RWPE2 (cell line): Measurements from ENCODE around the gene HMGN4.

Experiments used
- ATAC-seq: fragments of 200-7000 bp; cut with Tn5 transposase; 3 replicates; pipeline ENCODE4 v1.9.1; 2021; ENCODE audit warnings: low read depth
- DNase-seq: peaks from one replicate; pipeline ENCODE4 v3.0.0-alpha.2; 2020; ENCODE audit warnings: low spot score
- H3K27ac ChIP-seq: fragments of 450-650 bp; 2 replicates; pipeline ENCODE4 v1.5.1; 2017; ENCODE audit warnings: mild to moderate bottlenecking; ENCODE audit not compliant: poor library complexity, severe bottlenecking
- H3K27me3 ChIP-seq: fragments of 250-450 bp; sonication (Bioruptor Pico); 2 replicates; pipeline ENCODE4 v1.5.1; 2021; ENCODE audit warnings: mild to moderate bottlenecking, moderate library complexity; ENCODE audit not compliant: insufficient read depth, poor library complexity, severe bottlenecking
- H3K36me3 ChIP-seq: fragments of 250-450 bp; sonication (Bioruptor Pico); 2 replicates; pipeline ENCODE4 v1.5.1; 2020; ENCODE audit warnings: low read depth, mild to moderate bottlenecking, moderate library complexity
- H3K4me1 ChIP-seq: fragments of 250-450 bp; sonication (Bioruptor Pico); 2 replicates; pipeline ENCODE4 v1.5.1; 2021; ENCODE audit warnings: mild to moderate bottlenecking, moderate library complexity; ENCODE audit not compliant: insufficient read depth, poor library complexity, severe bottlenecking
- H3K4me3 ChIP-seq: fragments of 250-450 bp; sonication (Bioruptor Pico); 2 replicates; pipeline ENCODE4 v1.5.1; 2021; ENCODE audit warnings: mild to moderate bottlenecking, moderate library complexity; ENCODE audit not compliant: severe bottlenecking
- H3K9me3 ChIP-seq: fragments of 250-450 bp; sonication (Bioruptor Pico); 2 replicates; pipeline ENCODE4 v1.5.1; 2021; ENCODE audit warnings: mild to moderate bottlenecking, moderate library complexity; ENCODE audit not compliant: severe bottlenecking
- TF ChIP-seq, protein P1 (sequence below): fragments of 450-650 bp; IDR thresholded peaks from one replicate; pipeline ENCODE4 v1.5.1; 2017; ENCODE audit warnings: mild to moderate bottlenecking, moderate library complexity; ENCODE audit not compliant: poor library complexity, severe bottlenecking

The HMGN4 gene

DNA sequence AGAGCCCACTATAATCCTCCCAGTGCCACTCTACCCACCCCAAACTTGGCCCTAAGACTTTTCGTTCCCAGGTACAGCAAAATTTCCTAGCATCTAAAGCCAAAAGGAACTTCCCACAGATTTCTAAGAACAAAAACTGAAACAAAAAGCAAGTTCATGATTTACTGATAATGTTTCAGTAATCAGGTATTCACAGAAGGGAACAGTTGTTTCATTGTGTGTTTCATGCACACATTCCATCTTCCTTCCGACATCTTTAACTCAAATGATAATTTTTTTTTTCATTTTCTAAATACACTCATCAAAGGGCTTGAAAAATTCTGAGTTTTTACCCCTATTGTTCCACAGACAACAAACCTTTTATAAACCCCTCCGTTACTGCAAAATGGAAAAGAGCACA lies 44.0 kb upstream of the HMGN4 start:
- Histone ChIP-seq H3K4me3 (no peak overlapping the region), H3K27ac (no peak overlapping the region), H3K9me3 (no peaks in the 10 kb centered on the region), H3K27me3 (no peaks in the 10 kb centered on the region), H3K4me1 (no peaks in the 10 kb centered on the region), H3K36me3 (no peaks in the 10 kb centered on the region)
- DNase-seq (no peak), ATAC-seq (no peak)
- TF ChIP-seq, protein P1, sequence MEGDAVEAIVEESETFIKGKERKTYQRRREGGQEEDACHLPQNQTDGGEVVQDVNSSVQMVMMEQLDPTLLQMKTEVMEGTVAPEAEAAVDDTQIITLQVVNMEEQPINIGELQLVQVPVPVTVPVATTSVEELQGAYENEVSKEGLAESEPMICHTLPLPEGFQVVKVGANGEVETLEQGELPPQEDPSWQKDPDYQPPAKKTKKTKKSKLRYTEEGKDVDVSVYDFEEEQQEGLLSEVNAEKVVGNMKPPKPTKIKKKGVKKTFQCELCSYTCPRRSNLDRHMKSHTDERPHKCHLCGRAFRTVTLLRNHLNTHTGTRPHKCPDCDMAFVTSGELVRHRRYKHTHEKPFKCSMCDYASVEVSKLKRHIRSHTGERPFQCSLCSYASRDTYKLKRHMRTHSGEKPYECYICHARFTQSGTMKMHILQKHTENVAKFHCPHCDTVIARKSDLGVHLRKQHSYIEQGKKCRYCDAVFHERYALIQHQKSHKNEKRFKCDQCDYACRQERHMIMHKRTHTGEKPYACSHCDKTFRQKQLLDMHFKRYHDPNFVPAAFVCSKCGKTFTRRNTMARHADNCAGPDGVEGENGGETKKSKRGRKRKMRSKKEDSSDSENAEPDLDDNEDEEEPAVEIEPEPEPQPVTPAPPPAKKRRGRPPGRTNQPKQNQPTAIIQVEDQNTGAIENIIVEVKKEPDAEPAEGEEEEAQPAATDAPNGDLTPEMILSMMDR, result no peak

DNA sequence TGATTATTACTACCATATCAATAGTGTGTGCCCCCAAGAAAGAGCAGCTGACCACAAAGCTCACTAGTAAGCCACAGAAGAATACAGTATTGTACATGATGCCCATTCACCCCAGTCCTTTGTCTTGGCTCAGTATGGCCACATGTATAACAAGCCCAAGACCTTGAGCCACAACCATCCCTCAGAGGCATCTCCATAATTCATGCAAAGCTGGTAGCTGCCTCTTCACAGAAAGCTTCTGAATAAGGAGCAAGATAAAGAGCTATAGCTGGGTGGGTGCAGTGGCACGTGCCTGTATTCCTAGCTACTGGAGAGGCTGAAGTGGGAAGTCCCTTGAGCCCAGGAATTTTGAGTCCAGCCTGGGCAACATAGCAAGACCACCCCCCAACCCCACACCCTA lies 42.9 kb upstream of the HMGN4 start:
- no peaks in the 10 kb centered on the region for H3K9me3 ChIP-seq
- no peak overlapping the region for H3K4me3 ChIP-seq
- ATAC-seq (no peak), DNase-seq (no peak)
- H3K27ac ChIP-seq, result no peak overlapping the region
- H3K4me1 ChIP-seq, result no peaks in the 10 kb centered on the region
- no peaks in the 10 kb centered on the region for H3K27me3 ChIP-seq
- TF ChIP-seq, protein P1, result no peak
- H3K36me3 ChIP-seq, result no peaks in the 10 kb centered on the region

DNA sequence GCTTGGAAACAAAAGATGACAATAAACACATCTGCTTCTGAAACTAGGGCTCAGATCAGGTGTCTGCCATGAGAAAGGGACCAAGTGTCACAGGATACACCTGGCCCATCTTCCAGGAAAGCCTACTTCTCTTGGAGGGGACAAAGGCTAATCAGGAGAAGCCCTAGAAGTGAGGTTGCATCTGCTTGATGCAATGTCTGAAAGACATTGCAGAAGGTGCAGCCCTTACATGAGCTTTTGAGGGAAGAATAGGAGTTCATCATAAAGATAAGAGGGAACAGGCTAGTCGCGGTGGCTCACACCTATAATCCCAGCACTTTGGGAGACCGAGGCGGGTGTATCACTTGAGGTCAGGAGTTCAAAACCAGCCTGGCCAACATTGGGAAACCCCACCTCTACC lies 40.6 kb upstream of the HMGN4 start:
- no peak overlapping the region for H3K4me3 ChIP-seq
- DNase-seq, result no peak
- TF ChIP-seq, protein P1, result no peak
- ATAC-seq, result no peak
- H3K36me3 ChIP-seq, result no peaks in the 10 kb centered on the region
- no peak overlapping the region for H3K27ac ChIP-seq
- no peaks in the 10 kb centered on the region for H3K9me3 ChIP-seq
- peaks cover 16% of the 10 kb centered on the region for H3K27me3 ChIP-seq
- H3K4me1 ChIP-seq, result no peaks in the 10 kb centered on the region

DNA sequence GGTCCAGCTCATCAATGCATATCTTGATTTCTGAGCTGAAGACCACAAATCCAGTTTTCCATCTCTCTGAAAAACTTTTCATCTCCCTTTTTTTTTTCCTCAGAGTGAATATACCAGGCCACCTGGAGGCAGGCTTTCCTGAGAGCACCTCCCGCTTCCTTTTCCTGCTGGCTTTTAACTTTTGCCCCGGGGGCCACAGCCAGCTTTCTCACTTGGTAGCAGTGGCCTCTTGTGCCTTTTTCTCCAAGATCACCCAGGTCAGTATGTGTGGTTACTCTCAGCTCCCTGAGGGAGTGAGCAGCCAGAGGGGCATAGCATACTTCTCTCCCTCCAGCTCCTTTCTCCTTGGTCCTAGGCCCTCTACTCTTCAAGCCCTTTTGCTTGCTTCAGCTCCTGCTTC lies 38.1 kb upstream of the HMGN4 start, which contains the start of gene BTN1A1:
TSS of gene BTN1A1 (plus strand) at position 202 of the 400 bp plus-strand sequence. CDS start 984 bp downstream, outside the sequence.
- ATAC-seq (no peak), DNase-seq (no peak)
- H3K9me3 ChIP-seq, result no peaks in the 10 kb centered on the region
- H3K27ac ChIP-seq, result no peak within 1 kb of the TSS
- no peaks in the 10 kb centered on the region for H3K36me3 ChIP-seq
- TF ChIP-seq, protein P1, result no peak
- H3K4me1 ChIP-seq, result no peaks in the 10 kb centered on the region
- H3K4me3 ChIP-seq, result no peak within 1 kb of the TSS
- H3K27me3 ChIP-seq, result peaks cover 18% of the 10 kb centered on the region

DNA sequence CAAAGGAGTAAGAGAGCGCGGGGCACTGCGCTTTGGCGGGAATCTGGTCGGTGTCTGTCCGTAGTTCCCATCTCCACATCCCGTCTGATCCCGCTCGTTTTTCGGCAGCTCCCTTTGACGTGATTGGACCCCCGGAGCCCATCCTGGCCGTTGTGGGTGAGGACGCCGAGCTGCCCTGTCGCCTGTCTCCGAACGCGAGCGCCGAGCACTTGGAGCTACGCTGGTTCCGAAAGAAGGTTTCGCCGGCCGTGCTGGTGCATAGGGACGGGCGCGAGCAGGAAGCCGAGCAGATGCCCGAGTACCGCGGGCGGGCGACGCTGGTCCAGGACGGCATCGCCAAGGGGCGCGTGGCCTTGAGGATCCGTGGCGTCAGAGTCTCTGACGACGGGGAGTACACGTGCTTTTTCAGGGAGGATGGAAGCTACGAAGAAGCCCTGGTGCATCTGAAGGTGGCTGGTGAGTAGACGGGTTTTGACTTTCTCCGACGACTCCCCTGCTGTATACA lies 36.6 kb upstream of the HMGN4 start:
- Histone ChIP-seq H3K9me3 (no peaks in the 10 kb centered on the region), H3K4me1 (no peaks in the 10 kb centered on the region), H3K27ac (no peak overlapping the region), H3K27me3 (peaks cover 18% of the 10 kb centered on the region), H3K36me3 (no peaks in the 10 kb centered on the region), H3K4me3 (peak overlapping the region; percentile 11)
- TF ChIP-seq, protein P1, result no peak
- peak; percentile 54 for DNase-seq
- peak; percentile 75 for ATAC-seq
